Fibroblast of skin of right biceps (primary cell): Measurements from ENCODE around the gene GTPBP3.

ENCODE experiments used
- DNase-seq: peaks from one replicate; pipeline ENCODE4 v3.0.0-alpha.2; 2013

Gene GTPBP3

GRCh38 chr19:17309965-17310461 is 27.3 kb upstream of the GTPBP3 start:
- no peak for DNase-seq

GRCh38 chr19:17311455-17312188 is 25.7 kb upstream of the GTPBP3 start:
- DNase-seq: peak; percentile 75

DNA sequence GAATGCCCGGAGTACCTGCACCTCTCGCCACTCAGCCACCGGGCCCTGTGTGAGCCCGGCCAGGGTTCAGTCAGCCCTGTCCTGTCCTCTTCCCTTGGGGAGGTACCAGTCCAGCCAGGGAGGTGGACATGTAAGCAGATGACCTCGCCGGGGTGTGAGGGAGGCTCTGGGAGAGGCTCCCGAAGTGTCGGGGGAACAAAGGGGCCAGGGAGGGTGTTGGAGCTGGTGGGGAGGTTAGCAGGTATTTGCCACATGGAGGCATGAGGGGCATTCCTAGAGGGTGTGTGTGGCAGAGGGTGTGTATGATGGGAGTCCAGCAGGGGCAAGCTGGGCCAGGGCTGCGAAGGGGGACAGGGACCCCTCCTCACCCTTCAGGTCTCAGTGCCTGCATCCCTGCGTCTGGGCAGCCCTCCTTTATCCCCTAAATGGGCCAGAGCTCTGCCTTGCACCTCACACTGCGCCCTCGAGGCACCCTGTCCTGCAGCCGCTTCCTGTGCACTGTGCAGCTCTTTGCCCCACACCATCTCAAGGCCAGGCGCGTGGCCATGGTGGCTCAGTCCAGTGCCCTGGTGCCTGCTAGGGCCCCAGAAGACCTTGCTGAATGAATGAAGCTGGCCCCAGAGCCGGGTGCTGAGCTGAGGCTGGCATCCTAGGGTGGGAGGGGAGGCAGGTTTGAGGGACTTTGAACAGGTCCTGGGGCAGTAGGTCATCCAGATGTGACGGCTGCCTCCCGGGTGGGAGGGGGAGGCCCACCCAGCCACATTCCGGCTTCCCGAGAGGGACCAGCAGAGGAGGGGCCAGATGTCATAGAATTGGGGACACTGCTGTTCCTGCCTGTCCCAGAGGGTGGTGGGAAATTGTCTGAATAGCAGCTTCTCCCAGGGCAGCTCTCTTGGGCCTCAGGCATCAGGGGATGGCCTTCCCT is 24.9 kb upstream of the GTPBP3 start:
- no peak for DNase-seq

- no peak for DNase-seq
These were observed 23.3 kb upstream of the GTPBP3 start for GRCh38 chr19:17314007-17314593.

- DNase-seq: no peak
These were observed 18.4 kb upstream of the GTPBP3 start for GRCh38 chr19:17318966-17319365.

DNA sequence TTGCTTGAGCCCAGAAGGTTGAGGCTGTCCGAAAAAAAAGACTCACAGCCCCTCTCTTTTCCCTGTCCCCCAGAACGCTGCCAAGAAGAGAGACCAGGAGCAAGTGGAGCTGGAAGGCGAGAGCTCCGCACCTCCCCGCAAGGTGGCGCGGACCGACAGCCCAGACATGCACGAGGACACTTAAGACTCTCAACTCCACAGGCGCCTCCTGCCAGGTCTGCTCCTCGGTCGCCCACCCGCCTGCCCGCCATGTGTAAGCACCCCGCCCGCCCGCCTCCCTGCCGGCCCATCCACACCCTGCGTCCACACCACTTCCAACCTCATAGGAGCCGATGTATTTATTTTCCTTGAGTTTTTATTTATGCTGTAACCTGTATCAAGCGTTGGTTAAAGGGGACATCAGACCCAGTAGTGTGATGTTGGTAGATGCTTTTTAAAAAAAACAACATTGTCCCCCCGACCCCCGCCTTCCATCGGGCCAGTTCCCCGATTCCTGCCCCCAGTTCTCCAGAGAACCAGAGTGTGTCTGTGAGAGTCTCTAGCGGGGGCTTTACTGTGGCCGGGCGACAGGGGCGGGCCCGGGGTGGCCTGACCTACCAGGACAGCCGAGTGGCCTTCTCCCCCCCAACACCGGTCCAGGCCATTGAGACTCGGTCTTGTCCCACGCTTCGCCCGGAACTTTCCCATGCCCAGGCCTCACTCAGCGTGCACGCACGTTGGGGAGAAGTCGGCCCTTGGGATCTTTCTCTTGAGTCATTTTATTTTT is 17.7 kb upstream of the GTPBP3 start:
- DNase-seq: no peak

DNA sequence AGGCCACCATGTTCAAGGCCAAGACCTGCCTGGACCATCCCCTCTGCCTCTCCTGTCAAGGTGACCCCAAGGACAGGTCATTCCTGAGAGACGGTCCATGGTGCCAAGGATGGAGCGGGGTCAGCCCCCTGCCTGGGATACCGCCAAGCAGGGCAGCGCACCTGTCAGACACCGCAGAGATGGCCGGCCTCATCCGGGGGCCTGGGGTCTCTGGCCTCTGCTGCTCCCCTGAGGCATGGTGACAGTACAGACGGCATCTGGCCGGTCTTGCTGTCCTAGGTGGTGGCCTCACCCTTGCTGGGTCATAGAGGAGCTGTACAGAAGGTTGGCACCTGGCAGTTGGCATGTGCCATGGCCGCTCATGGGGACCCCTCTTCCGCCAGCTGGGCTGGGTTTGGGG is 16.9 kb upstream of the GTPBP3 start:
- no peak for DNase-seq

GRCh38 chr19:17321655-17322489 is 15.5 kb upstream of the GTPBP3 start:
- DNase-seq: no peak

- no peak for DNase-seq
These were observed 14.5 kb upstream of the GTPBP3 start for GRCh38 chr19:17322854-17323253.

DNA sequence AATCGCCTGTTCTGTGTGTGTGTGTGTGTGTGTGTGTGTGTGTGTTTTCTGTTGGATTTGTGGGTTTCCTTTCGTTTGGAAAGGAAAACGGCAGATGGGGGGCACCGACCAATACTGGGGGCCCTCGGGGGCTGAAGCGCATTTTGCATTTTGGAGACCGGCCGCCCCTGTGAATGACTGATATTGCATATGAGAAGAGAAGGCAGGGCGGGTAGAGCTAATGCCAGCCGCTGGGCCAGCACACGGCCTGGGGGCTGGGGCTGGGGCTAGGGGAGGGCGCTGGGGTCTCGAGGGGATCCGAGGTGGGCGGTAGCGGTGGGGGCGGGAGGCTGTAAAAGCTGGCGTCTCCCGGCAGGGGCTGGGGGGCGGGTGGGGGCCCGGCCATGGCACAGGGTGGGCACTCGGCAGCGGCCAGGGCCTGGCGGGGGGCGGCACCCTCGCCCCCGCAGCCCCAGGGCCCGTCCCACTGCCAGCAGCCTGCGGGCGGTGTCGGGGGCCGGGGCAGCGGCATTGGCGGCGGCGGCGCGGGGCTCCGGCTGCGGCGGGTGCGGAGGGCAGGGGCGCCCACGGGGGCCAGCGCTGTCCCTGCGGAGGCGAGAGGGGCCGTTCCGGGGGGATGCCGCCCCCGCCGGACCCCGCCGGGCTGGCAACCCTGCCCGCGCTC is 13.9 kb upstream of the GTPBP3 start:
- no peak for DNase-seq

DNA sequence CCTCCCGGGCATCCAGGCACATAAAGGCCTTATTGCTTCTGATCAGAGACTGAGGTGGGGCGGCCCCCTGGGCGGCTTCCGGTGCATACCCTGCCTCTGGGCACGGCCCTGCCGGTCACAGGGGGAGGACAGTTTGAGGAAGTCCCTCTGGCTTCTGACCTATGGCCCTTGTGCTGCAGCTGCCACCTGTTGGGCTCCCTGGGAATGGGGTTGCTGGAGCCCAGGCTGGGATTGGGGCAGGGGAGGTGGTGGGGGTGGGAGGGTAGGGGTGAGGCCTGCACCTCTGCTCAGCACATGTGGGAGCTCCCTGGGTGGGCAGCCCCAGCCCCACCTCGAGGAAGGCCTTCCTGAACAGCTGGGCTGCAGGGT is 13.4 kb upstream of the GTPBP3 start:
- no peak for DNase-seq

DNA sequence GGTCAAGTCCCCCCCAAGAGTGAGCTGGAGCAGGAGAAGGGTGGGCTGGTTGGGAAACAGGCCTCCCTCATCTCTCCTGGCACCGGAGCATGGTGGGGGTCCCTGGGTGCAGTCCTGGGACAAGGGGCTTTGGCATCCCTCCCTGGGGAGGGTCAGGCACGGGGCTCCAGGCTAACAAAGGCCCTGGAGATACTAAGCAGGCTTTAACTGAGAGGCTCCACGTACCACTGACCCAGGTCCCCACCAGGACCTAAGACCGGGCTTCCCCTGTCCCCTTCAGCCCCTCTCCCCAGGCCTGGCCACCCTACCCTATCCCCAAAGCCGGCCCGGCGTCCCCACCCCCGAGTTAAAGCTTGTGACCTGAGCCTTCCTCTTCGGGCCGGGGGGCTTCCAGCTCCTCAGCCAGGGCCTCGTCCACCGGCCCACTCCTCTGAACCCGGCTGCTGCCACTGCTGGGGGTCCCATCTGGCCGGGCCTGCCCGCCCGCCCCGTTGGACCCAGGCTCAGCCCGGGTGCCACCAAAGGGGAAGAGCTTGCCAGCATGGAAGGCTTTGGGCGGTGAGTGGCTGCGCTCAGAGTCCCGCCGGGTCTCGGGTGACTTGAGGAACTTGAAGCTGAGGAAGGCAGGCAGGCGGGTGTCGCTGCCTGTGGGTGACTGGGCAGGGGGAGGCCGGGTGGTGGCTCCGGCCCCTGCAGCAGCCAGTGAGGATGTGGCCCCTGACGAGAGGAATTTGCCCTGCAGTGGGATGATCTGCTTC is 12.8 kb upstream of the GTPBP3 start:
- DNase-seq: no peak

DNA sequence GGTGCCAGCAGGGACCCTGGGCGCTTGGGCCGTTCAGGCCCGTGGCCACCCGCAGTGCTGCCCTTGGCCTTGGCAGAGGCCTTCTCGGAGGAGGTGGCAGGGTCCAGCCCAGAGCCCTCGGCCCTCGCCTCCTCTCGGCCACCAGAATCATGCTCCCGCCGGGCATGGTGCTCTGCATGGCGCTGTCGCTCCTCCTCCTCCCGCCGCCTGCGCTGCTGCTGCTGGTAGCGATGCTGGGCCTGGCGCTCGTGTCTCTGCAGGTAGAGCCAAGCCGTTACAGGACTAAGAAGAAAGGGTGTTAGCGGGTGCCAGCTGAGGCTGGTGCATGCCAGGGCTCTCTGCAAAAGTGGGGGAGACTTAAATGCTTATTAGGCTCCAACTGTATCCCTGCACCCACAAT is 12.2 kb upstream of the GTPBP3 start:
- no peak for DNase-seq

DNA sequence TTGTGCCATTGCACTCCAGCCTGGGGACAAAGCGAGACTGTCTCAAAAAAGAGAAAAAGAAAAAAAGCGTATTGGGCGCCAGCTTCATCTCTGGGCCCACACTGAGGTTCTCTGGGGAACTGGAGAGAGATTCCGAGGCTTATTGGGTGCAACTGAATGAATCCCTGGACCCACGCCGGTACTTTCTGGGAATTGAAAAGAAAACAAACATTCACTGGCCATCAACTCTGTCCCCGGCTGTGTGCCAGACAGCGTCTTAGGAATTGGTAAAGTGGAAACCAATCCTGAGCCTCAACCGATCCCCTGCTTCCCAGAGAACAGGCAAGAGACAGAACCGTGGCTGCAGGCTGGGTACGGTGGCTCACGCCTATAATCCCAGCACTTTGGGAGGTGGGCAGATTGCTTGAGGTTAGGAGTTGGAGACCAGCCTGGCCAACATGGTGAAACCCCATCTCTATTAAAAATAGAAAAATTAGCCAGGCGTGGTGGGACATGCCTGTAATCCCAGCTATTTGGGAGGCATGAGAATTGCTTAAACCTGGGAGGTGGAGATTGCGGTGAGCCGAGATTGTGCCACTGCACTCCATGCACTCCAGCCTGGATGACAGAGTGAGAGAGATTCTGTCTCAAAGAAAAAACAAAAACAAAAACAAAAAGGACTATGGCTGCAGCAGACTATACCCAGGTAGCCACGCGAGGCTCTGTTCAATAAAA is 11.3 kb upstream of the GTPBP3 start:
- DNase-seq: no peak

- no peak for DNase-seq
These were observed 10.8 kb upstream of the GTPBP3 start for GRCh38 chr19:17326595-17326966.

DNA sequence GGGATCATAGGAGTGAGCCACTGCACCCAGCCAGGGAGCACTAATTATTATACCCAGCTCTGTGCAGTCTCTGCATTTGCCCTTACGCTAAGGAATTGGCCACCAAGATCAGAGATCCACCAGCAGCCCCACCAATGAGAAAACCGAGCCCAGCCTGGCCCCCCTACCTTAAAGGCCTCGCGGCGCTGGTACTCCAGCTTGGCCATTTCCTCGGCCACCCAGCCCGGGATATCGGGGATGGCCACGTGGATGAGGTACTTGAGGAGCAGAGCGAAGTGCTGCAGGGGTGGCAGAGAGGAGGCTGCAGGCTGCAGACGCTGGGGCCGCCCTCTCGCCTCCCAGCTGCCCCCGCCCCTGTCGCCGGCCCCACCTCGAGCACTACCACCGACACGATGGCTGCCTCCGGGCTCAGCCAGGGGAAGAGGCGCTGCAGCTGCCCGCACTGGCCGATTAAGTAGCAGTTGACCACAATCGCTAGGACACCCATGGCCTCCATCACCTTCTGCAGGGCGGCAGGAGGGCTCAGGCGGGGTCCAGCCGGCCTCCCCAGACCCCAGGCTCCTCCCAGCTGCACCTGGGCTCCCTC is 10.2 kb upstream of the GTPBP3 start:
- DNase-seq: no peak

DNA sequence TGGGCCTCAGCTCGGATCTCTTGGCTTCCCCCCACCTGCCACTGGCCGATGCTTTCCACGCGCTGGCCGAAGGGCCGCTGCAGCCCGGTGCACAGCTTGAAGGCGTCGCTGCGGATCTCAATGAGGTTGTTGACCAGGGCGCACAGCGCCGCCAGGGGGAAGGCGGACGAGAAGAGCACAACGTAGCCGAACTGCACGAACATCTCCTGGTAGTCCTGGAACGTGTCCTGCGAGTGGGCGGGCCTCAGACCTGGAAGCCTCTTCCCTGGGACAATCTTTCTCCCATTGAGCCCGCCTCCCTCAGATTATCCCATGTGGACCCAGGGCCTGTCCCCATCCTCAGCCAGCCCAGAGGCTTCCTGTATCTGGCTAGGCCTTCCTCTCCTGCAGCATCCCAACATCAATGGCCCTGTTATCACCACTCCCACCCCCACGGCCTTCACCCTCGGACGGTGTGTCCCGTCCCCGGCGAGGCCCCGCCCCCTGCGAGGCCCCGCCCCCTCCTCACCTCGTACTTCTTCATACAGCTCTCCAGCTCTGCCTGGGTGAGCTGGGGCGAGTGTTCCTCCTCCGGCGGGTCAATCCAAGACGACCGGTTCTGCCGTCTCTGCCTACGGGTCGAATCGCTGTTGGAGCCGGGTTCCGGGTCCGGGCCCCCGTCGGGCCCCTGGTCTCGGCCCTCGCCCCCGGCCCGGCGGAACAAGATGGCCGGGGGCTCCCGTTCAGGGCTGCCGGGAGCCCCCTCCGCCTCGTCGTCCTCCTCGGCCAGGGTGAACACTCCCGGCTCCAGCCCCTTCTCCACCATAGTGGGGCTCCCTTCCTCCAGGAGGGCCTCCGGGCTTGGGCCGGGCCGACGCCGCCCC is 9.5 kb upstream of the GTPBP3 start:
- no peak for DNase-seq

GRCh38 chr19:17328517-17329365 is 8.6 kb upstream of the GTPBP3 start:
- no peak for DNase-seq
